GM18858 (cell line): ENCODE measurements around the gene SCYGR8.
"Not testable (repeated sequence)": the region's sequence is repeated elsewhere in the genome, so short reads cannot be mapped to it uniquely, and the experiment has no call there.

ENCODE experiments used
- ATAC-seq: cut with Tn5 transposase; IDR thresholded peaks from one replicate; pipeline ENCODE4 v1.9.1; 2021; ENCODE audit not compliant: unreplicated experiment

Gene SCYGR8, protein sequence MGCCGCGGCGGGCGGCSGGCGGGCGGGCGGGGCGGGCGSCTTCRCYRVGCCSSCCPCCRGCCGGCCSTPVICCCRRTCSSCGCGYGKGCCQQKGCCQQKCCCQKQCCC

DNA sequence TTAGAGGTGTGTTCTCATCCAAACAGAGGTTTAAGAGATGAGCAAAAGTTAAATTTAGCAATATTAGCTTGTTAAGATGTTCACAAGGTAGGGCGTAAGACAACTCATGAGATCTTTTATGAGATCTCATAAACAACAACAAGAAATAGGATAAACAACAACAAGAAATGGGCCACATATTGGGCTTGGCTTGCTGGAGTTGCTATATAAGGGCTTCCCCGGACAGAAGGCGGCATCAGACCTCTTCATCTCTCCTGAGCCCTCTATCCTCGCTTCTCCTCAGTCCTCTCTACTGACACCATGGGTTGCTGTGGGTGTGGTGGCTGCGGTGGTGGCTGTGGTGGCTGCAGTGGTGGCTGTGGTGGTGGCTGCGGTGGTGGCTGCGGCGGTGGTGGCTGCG lies at the start of gene SCYGR8:
Gene SCYGR8 (plus strand): TSS at position 301 of the 400 bp plus-strand sequence. CDS start 0 bp downstream, at position 301.
- no peak for ATAC-seq

DNA sequence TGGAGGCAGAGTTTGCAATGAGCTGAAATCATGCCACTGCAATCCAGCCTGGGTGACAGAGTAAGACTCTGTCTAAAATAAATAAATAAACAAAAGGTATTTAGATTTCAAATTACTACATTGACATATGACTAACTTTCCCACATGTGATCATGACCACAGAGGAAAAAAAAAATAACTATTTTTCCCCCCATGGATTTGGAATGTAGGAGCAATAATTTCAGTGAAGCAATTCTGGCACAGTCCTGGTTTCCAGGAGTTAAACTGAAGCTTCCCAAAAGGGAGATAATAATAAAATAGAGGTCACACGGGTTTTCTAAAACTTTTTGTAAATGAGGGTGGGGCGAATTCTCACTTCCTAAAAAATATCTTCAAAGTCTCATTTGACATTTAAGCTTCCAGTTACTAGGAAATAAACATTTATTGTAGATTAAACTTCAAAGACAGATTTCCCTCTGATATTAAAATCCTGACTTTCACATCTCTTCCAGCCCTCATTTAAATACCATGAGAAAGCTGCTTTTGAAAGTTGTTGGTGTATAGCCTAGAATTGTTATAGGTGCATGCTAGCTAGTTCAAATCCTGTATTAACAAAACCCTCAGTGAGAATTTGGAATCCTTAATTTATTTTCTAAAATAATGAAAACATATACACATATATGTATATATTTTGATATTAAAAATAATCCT lies 48.6 kb upstream of the SCYGR8 start:
- no peak for ATAC-seq

DNA sequence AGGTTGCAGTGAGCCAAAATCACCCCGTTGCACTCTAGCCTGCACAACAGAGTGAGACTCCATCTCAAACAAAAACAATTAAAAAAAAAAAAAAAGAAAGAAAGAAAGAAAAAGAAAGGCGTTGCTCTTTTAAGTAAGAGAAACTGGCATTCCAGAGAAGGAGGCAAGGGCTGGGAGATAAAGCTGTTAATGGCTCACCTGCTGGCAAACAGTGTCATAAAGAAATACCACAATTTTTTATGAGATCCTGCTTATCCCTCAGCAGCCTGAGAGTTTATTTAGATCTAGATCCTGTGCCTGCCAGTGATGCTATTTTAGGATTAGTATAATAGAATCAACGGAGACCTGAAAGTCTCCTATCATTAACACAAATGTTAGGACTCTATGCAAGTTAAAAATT lies 44.1 kb upstream of the SCYGR8 start:
- ATAC-seq: no peak

DNA sequence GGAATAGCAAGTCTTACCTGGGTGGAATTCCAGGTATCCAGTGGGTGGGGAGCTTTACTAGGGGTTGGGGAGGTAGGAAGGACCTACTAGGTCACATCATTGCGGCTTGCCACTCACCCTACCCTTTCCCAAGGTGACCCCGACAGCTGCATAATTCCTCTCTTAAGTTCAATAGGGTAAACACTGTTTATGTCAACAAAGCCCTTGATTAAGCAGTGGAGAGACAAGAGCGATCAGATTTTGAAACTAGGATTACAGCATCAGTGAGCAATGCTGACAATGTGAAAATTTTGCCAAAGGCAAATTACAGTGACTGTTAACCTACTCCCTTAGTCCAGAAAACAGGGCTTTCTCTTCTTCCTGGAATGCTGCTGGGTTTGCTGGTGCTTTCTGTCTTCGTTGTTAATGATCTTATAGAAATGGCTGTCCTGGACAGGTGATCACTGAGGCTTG lies 42.4 kb upstream of the SCYGR8 start:
- no peak for ATAC-seq

DNA sequence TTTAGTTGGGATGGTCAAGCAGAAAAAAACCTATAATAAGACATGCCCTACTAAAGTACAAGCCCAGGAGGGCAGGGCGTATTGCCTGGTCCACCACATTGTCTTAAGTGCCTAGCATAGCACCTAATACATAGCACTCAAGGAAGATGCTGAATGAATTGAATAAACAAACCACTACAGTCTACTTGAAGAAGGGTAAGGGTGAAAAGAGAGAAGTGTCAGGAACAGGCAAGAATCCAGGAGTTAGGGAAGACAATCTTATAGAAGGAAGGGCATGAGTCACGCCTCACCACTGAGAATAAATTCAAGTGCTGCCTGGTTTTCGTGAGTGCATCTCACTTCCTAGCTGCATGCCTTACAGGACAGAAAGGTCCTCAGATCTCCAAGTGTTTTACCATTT lies 41.7 kb upstream of the SCYGR8 start:
- no peak for ATAC-seq

DNA sequence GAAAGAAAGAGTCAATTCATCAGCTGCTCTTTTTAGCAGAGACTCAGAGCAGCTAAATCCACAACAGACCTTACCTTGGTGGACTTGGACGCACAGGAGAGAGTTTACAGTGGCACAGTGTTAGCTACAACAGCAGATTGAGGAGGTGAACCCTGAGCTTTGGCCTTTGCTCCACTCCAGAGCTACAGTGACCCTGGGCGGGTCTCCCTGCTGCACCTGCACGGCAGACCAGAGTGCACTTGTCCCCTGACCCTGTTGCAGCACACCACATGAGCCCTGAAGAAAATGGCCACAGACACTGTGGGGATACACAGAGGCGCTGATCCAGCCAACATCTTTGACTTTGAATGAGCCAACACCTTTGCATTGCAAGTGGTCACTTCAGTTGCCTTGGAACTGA lies 38.8 kb upstream of the SCYGR8 start:
- no peak for ATAC-seq

DNA sequence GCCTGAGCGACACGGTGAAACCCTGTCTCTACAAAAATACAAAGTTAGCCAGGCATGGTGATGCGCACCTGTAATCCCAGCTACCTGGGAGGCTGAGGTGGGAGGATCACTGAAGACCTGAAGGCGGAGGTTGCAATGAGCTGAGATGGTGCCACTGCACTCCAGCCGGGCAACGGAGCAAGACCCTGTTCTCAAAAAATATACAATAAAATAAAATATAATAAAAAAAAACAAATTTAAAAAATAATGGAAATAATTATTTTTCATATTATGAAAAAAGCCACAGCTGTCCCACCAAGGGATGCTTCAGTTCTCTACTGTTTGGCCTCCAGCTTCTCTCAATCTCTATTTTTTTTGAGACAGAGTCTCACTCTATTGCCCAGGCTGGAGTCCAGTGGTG lies 38.3 kb upstream of the SCYGR8 start:
- ATAC-seq: no peak

DNA sequence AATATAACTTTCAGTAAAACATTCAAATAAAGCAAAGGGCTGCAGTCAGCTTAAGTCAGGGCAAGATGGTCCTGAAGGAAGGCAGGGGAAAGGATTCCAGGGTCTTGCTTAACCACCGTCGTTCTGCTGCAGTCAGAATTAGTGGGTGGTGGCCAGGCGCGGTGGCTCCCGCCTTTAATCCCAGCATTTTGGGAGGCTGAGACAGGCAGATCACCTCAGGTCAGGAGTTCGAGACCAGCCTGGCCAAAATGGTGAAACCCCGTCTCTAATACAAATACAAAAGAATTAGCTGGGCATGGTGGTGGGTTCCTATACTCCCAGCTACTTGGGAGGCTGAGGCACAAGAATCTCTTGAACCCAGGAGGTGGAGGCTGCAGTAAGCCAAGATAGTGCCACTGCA lies 34.7 kb upstream of the SCYGR8 start:
- no peak for ATAC-seq

DNA sequence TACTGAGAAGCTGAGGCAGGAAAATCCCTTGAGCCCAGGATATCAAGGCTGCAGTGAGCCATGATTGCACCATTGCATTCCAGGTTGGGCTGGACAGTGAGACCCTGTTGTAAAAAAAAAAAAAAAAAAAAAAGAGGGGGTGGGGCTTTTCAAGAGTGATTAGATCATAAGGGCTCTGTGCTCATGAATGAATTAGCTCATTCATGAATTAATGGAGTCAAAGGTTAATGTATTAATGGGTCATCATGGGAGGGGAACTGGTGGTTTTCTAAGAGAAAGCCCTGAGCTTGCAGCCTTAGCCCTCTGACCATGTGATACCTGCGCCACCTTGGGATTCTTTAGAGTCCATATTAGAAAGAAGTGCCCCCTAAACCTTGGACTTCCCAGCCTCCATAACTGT lies 32.4 kb upstream of the SCYGR8 start:
- ATAC-seq: no peak

DNA sequence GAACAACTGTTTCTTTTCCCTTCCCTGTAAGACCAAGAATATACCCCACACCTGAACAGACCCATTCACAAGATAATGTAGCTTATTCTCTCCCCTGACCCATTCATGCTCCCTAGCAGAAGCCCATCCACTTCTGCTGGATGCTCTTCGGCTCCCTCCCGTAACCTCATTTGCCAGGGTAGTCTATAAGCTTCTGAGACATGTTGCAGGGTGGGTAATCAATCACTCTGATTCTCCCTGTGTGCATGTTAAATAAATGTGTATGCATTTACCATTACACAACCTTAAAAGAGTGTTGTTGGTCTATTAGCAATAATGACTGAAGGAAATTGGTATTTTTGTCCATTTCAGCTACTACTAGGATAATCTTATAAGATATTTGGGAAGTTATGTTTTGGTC lies 29.2 kb upstream of the SCYGR8 start:
- ATAC-seq: no peak

DNA sequence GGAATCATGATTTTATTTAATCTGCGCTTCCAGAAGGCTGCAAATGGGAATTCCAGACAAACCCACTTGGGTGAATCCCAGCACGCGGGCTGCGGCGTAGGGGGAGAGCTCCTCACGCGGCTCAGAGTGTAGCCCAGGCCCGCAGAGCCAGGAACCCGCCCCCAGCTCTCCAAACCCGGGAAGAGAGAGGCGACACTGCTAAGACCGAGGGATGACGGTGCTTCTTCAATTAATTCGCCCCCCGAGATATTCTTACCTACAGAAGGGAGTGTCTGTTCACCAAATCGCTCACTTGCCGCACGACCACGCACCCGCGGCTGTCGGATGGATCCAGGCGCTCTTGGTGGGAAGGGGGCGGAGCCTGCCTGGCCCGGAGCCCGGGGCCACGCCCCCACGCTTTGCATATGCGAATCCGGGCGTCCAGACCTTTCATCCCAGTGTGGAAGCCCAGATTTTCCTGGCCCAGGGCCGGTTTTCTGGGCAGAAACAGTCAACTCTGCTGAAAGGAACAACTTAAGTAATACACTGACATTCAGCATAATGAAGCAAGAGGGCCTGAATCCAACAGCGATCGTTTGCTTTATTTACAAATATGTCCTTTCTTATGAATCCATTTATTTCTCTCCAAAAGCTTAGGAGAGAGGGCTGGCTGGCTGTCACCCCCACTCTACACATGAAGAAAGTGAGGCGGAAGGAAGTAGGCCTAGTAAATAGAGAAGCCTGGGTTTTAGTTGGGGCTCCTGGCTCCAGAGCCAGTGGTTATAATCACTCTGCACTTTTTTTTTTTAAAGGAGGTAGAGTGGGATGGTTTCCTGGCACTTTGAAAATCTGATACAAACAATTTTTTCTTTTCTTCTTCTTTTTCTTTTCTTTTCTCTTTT lies 27.8 kb upstream of the SCYGR8 start, which contains the start of gene SLC19A3:
Gene SLC19A3 (minus strand): TSS at position 342 of the 881 bp plus-strand sequence. CDS start 15,710 bp downstream, outside the sequence.
- ATAC-seq: no peak

DNA sequence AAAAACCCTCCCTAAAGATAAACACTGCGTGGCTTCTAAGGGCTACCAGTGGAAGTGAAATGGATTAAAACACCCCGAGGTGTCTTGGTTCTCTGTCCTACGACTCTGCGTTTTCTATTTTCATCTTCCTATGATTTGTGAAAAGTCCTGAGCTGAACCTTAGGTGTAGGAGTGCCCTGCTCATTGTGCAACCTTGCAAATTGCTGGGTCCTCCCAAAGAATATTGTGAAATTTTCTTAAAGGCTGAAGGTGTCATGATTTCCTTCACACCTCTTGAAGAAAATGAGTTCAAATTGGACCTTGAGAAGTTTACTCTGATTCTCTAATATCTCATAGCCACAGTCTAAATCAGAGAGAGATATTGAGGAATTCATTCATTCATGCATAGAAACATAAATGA lies 26.1 kb upstream of the SCYGR8 start:
- ATAC-seq: no peak

DNA sequence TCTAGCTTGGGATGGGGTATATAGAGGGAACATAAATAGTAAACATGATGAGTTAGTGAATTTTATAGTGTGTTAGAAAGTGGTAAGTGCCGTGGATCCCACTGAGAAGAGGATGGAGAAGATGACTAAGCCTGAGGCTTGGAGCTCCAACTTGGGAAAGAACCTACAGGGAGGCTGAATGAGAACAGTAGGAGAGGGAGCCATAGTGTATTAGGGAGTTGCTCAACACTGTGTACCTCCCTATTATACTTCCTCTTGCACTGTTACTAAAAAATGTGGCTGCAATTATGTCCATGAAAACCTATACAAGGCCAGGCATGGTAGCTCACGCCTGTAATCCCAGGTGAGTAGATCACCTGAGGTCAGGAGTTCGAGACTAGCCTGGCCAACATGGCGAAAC lies 25.0 kb upstream of the SCYGR8 start:
- no peak for ATAC-seq

DNA sequence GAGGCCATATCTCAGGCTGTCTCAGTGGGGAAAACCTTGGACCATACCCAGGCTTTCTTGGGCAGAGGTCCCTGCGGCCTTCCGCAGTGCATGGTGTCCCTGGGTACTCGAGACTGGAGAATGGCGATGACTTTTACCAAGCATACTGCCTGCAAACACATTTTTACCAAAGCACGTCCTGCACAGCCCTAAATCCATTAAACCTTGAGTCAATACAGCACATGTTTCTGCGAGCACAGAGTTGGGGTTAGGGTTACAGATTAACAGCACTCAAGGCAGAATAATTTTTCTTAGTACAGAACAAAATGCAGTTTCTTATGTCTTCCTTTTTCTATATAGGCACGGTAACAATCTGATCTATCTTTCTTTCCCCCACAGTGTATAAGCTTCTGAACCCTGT lies 22.9 kb upstream of the SCYGR8 start:
- not testable (repeated sequence) for ATAC-seq

DNA sequence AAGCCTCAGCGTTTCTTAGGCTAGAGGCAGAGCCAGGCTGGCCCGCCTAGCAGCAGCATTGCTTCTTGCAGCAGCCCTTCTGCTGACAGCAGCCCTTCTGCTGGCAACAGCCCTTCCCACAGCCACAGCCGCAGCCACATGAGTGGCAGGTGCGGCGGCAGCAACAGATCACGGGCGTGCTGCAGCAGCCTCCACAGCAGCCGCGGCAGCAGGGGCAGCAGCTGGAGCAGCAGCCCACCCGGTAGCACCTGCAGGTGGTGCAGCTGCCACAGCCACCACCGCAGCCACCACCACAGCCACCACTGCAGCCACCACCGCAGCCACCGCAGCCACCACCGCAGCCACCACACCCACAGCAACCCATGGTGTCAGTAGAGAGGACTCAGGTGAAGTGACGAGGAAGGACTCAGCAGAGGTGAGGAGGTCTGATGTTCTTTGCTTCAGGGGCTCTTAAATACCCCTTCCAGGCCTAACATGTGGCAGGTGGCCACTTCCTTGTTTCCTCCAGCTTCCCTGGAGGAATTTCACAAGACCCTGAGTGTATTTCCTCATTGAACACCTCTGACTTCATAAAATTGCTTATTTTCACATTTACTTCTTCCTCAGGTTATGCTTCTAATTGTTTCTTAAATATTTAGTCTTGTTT lies 21.2 kb upstream of the SCYGR8 start, which contains the start of gene SCYGR6:
Gene SCYGR6 (minus strand): TSS at position 364 of the 646 bp plus-strand sequence. CDS start 0 bp downstream, at position 364.
- no peak for ATAC-seq

DNA sequence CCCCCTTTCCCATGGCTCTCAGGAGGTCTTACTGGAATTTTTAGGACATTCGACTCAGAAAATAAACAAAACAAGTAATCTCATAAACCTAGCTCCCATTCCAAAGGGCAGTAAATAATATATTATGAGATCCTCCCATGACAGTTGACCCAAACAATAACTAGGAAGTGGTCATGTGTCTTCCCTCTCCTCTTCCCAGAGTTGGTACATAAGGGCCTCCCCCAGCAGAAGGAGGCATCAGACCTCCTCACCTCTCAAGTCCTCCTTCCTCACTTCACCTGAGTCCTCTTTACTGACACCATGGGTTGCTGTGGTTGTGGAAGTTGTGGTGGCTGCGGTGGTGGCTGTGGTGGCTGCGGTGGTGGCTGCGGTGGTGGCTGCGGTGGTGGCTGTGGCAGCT lies 17.7 kb upstream of the SCYGR8 start, which contains the start of gene SCYGR7:
Gene SCYGR7 (plus strand): TSS at position 301 of the 400 bp plus-strand sequence. CDS start 0 bp downstream, at position 301.
- no peak for ATAC-seq

DNA sequence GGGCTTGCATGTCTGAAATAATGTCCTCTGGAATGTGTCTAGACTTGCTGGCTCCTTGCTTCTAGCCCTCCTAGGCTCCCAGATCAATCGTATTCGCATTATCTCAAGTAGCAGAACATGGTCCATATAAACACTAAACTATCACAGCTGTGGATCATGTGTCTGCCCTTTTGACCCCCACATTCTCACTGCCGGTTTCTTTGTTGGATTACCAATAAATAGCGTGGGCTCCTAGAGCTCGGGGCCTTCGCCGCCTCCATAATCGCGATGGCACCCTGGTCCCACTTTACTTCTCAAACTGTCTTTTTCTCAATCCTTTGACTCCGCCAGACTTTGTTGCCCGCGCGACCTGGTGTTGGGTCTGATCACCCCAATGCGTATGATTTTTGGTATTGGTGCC lies 6.3 kb upstream of the SCYGR8 start:
- ATAC-seq: no peak

DNA sequence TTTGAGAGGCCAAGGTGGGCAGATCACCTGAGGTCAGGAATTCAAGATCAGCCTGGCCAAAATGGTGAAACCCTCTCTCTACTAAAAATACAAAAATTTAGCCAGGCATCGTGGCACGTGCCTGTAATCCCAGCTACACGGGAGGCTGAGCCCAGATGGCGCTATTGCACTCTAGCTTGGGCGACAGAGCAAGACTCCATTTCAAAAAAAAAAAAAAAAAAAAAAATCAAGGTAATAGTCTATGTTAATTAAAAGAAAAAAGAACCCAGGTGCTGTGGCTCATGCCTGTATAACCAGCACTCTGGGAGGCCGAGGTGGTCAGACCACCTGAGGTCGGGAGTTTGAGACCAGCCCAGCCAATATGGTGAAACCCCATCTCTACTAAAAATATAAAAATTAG lies 5.0 kb upstream of the SCYGR8 start:
- not testable (repeated sequence) for ATAC-seq

DNA sequence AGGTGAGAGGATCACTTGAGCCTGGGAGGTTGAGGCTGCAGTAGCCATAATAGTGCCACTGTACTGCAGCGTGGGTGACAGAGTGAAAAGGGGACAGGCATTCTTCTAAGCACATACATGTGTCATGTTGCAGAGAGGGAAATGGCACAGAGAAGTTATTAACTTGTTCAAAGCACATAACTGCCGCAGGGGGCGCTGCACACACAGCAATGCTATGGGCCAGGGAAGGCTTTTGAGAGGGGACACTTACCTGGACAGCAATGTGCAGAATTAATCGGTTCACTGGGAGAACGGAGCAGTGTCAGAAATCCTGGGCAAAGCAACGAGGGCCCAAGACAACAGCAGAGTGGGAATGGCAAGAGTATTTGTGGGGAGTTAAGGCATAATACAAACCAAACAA lies 2.4 kb downstream of the SCYGR8 start:
- no peak for ATAC-seq

DNA sequence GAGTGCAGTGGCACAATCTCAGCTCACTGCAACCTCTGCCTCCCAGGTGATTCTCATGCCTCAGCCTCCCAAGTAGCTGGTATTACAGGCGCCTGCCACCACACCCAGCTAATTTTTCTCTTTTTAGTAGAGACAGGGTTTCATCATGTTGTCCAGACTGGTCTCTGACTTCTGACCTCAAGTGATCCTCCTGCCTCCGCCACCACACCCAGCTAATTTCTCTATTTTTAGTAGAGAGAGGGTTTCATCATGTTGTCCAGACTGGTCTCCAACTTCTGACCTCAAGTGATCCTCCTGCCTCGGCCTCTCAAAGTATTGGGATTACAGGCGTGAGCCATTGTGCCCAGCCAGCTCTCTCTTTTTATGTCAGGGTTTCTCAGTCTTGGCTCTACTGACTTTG lies 10.6 kb downstream of the SCYGR8 start:
- ATAC-seq: not testable (repeated sequence)
